ENCODE results near the gene GPSM3. TPM values are rescaled to one million over a fixed set of nuclear protein-coding genes. Genes with fewer than 3 reads are reported as not detected.

GPSM3 gene
- total and polyA plus RNA-seq, 4 donors = 8.1 to 145 (median 47.3) TPM

GRCh38 chr6:32148289-32149091 is 44.0 kb downstream of the GPSM3 start:
- no peaks in the 10 kb centered on the region for H3K36me3 ChIP-seq (ENCODE audit: control insufficient read depth in 4 of 4, insufficient read depth in 4 of 4, low read length in 4 of 4)
- no peak overlapping the region for H3K9ac ChIP-seq (ENCODE audit: insufficient read depth in 1 of 2, low read length in 2 of 2)
- ATAC-seq (ENCODE audit: insufficient read depth, low FRiP score) (peak; percentile 49), DNase-seq (peak; percentile 53 to 73 (median 54))
- no peak overlapping the region for H3K4me3 ChIP-seq
- H3K27me3 ChIP-seq (ENCODE audit: control insufficient read depth in 3 of 3, insufficient read depth in 3 of 3, low read length in 2 of 3) = peaks cover 0 to 55% (median 42%) of the 10 kb centered on the region in 3 donors
- H3K9me3 ChIP-seq (ENCODE audit: control insufficient read depth in 4 of 4, insufficient read depth in 3 of 4, low read length in 3 of 4) = peaks cover 0 to 2% (median 0%) of the 10 kb centered on the region in 4 donors
- no peak overlapping the region for H3K27ac ChIP-seq (ENCODE audit: low read depth in 1 of 2, low read length in 1 of 2)
- TF ChIP-seq CTCF (IDR thresholded peaks at IDR 0.05; ENCODE audit: control extremely low read depth, extremely low read depth) = no peak
- peaks cover 2 to 24% (median 11%) of the 10 kb centered on the region in 5 donors for H3K4me1 ChIP-seq (ENCODE audit: control insufficient read depth in 5 of 5, insufficient read depth in 5 of 5, low read length in 5 of 5)
- 13 to 33% methylated on average over 39 of the region's 39 CpGs for WGBS, 2 donors

DNA sequence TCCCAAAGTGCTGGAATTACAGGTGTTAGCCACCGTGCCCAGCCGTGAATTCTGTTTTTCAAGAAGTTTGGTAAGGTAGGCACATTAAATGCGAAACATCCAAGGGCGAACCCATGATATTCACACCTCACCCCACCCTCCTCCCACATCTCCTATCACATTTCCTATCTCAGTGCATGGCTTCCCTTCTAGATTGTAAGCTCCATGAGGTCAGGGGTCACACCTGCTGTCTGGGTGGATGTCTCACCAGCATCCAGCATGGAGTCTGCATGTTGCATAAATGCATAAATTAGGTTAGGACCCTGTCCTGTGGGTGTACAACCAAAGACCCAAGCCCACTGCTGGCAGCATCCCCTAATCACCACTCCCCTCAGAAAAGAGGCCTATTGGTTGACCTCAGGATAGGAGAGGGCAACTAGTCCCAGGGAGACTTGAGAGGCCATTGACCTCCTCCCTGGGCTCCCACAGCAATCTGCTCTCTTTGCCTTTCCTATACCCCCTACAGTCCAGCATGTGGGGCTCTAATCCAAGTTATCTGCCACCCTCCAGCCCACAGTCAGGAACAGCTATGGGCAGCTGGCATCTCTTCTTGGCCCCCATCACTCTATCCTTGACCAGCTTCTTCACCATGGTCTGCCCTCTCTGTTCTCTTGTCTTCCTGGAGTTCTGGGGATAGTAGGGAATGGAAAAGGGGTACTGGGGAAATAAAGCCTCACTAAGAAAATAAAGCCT is 44.9 kb downstream of the GPSM3 start:
- TF ChIP-seq CTCF (IDR thresholded peaks at IDR 0.05; ENCODE audit: control extremely low read depth, extremely low read depth) = no peak
- Histone ChIP-seq H3K27ac (ENCODE audit: low read depth in 1 of 2, low read length in 1 of 2) (no peak overlapping the region), H3K9ac (ENCODE audit: insufficient read depth in 1 of 2, low read length in 2 of 2) (no peak overlapping the region), H3K4me3 (no peak overlapping the region), H3K4me1 (ENCODE audit: control insufficient read depth in 5 of 5, insufficient read depth in 5 of 5, low read length in 5 of 5) (peaks cover 0 to 17% (median 7%) of the 10 kb centered on the region in 5 donors), H3K27me3 (ENCODE audit: control insufficient read depth in 3 of 3, insufficient read depth in 3 of 3, low read length in 2 of 3) (peaks cover 0 to 57% (median 40%) of the 10 kb centered on the region in 3 donors), H3K36me3 (ENCODE audit: control insufficient read depth in 4 of 4, insufficient read depth in 4 of 4, low read length in 4 of 4) (no peaks in the 10 kb centered on the region), H3K9me3 (ENCODE audit: control insufficient read depth in 4 of 4, insufficient read depth in 3 of 4, low read length in 3 of 4) (peaks cover 0 to 2% (median 0%) of the 10 kb centered on the region in 4 donors)
- WGBS, 2 donors = 87 to 94% methylated on average over 4 of the region's 4 CpGs
- DNase-seq (no peak), ATAC-seq (ENCODE audit: insufficient read depth, low FRiP score) (no peak)

- no peaks in the 10 kb centered on the region for H3K36me3 ChIP-seq (ENCODE audit: control insufficient read depth in 4 of 4, insufficient read depth in 4 of 4, low read length in 4 of 4)
- no peak overlapping the region for H3K9ac ChIP-seq (ENCODE audit: insufficient read depth in 1 of 2, low read length in 2 of 2)
- H3K9me3 ChIP-seq (ENCODE audit: control insufficient read depth in 4 of 4, insufficient read depth in 3 of 4, low read length in 3 of 4) = peaks cover 0 to 2% (median 0%) of the 10 kb centered on the region in 4 donors
- 47 to 54% methylated on average over 4 of the region's 4 CpGs for WGBS, 2 donors
- H3K27me3 ChIP-seq (ENCODE audit: control insufficient read depth in 3 of 3, insufficient read depth in 3 of 3, low read length in 2 of 3) = peaks cover 0 to 57% (median 33%) of the 10 kb centered on the region in 3 donors
- H3K27ac ChIP-seq (ENCODE audit: low read depth in 1 of 2, low read length in 1 of 2) = no peak overlapping the region
- H3K4me1 ChIP-seq (ENCODE audit: control insufficient read depth in 5 of 5, insufficient read depth in 5 of 5, low read length in 5 of 5) = peaks cover 0 to 12% (median 2%) of the 10 kb centered on the region in 5 donors
- H3K4me3 ChIP-seq = no peak overlapping the region
- no peak for DNase-seq
- TF ChIP-seq CTCF (IDR thresholded peaks at IDR 0.05; ENCODE audit: control extremely low read depth, extremely low read depth) = no peak
- no peak for ATAC-seq (ENCODE audit: insufficient read depth, low FRiP score)
Observed at GRCh38 chr6:32146687-32147086, 45.8 kb downstream of the GPSM3 start.

Measured in lung (tissue), 12 donors.